ENCODE results near the gene NBL1.
"Not testable (repeated sequence)": the region's sequence is repeated elsewhere in the genome, so short reads cannot be mapped to it uniquely, and the experiment has no call there.

NBL1 gene

GRCh38 chr1:19623523-19623922 lies 20.6 kb upstream of the NBL1 start:
- DNase-seq, result no peak

- no peak for DNase-seq
Observed at GRCh38 chr1:19625291-19625937, 18.7 kb upstream of the NBL1 start.

- no peak for DNase-seq
Observed at GRCh38 chr1:19628879-19629278, 15.2 kb upstream of the NBL1 start.

GRCh38 chr1:19629357-19629756 lies 14.8 kb upstream of the NBL1 start:
- no peak for DNase-seq

GRCh38 chr1:19630192-19630591 lies 13.9 kb upstream of the NBL1 start:
- not testable (repeated sequence) for DNase-seq

- DNase-seq, result no peak
Observed at GRCh38 chr1:19630720-19631395, 13.3 kb upstream of the NBL1 start.

- DNase-seq, result no peak
Observed at GRCh38 chr1:19632211-19632610, 11.9 kb upstream of the NBL1 start.

GRCh38 chr1:19633106-19633505 lies 11.0 kb upstream of the NBL1 start:
- no peak for DNase-seq

- DNase-seq, result not testable (repeated sequence)
Observed at GRCh38 chr1:19635064-19635463, 9.0 kb upstream of the NBL1 start.

GRCh38 chr1:19635646-19636045 lies 8.5 kb upstream of the NBL1 start:
- DNase-seq, result no peak

GRCh38 chr1:19636065-19636464 lies 8.0 kb upstream of the NBL1 start:
- DNase-seq, result no peak

- DNase-seq, result not testable (repeated sequence)
Observed at GRCh38 chr1:19636749-19637148, 7.4 kb upstream of the NBL1 start.

- DNase-seq, result no peak
Observed at GRCh38 chr1:19637606-19638005, 6.5 kb upstream of the NBL1 start.

GRCh38 chr1:19639228-19639627 lies 4.9 kb upstream of the NBL1 start:
- DNase-seq, result not testable (repeated sequence)

GRCh38 chr1:19639999-19640362 lies 4.1 kb upstream of the NBL1 start:
- no peak for DNase-seq

GRCh38 chr1:19640363-19641316 lies 3.5 kb upstream of the NBL1 start:
- DNase-seq, result no peak

- DNase-seq, result no peak
Observed at GRCh38 chr1:19643121-19643520, 990 bp upstream of the NBL1 start.

- DNase-seq, result no peak
Observed at GRCh38 chr1:19644395-19644680, 227 bp downstream of the NBL1 start.

- peak; percentile 57 for DNase-seq
Observed at GRCh38 chr1:19644681-19645410, 735 bp downstream of the NBL1 start.

GRCh38 chr1:19645411-19646251 lies 1.5 kb downstream of the NBL1 start:
- no peak for DNase-seq

GRCh38 chr1:19646377-19647319 lies 2.5 kb downstream of the NBL1 start:
- peak; percentile 17 for DNase-seq
